ENCODE data around the gene MAPK9. TPM values are rescaled to one million over a fixed set of nuclear protein-coding genes. Genes with fewer than 3 reads are reported as not detected.
"Not testable (repeated sequence)": the region's sequence is repeated elsewhere in the genome, so short reads cannot be mapped to it uniquely, and the experiment has no call there.

The MAPK9 gene
- total and polyA plus RNA-seq, 2 experiments from 2014 or later = 17.8 to 31.3 TPM

- no peaks in the 10 kb centered on the region for H3K36me3 ChIP-seq (replicated peaks; ENCODE audit: insufficient read depth, low read depth)
- H3K27me3 ChIP-seq = peaks cover 9% of the 10 kb centered on the region
- no peak overlapping the region for H3K4me2 ChIP-seq
- H3K4me3 ChIP-seq = no peak overlapping the region
- H3K27ac ChIP-seq = no peak overlapping the region
- H4K20me1 ChIP-seq (ENCODE audit: insufficient read depth, poor library complexity, severe bottlenecking) = no peaks in the 10 kb centered on the region
- 74% methylated on average over 19 of the region's 19 CpGs for WGBS (ENCODE audit: low lambda C conversion rate, missing lambda C conversion rate)
- no peaks in the 10 kb centered on the region for H3K9me3 ChIP-seq (ENCODE audit: low read depth)
- H3K9me2 ChIP-seq (replicated peaks; ENCODE audit: insufficient read depth) = no peaks in the 10 kb centered on the region
- no peaks in the 10 kb centered on the region for H3K79me2 ChIP-seq
- H3K4me1 ChIP-seq (ENCODE audit: insufficient read depth) = peaks cover 4% of the 10 kb centered on the region
- H2AFZ ChIP-seq = no peak overlapping the region
- TF ChIP-seq EZH2phosphoT487 (IDR thresholded peaks at IDR 0.05; ENCODE audit: low read depth, severe bottlenecking, unreplicated experiment) (no peak), EZH2 (IDR thresholded peaks at IDR 0.05; ENCODE audit: borderline replicate concordance) (no peak)
- DNase-seq (ENCODE audit: low spot score) = peak; percentile 54
Measured at GRCh38 chr5:180212363-180213255, 79.3 kb downstream of the MAPK9 start.

- WGBS (ENCODE audit: low lambda C conversion rate, missing lambda C conversion rate) = 81% methylated on average over 3 of the region's 4 CpGs
- no peaks in the 10 kb centered on the region for H3K36me3 ChIP-seq (replicated peaks; ENCODE audit: insufficient read depth, low read depth)
- peaks cover 4% of the 10 kb centered on the region for H3K4me1 ChIP-seq (ENCODE audit: insufficient read depth)
- H3K4me3 ChIP-seq = no peak overlapping the region
- DNase-seq (ENCODE audit: low spot score) = no peak
- H3K79me2 ChIP-seq = no peaks in the 10 kb centered on the region
- H4K20me1 ChIP-seq (ENCODE audit: insufficient read depth, poor library complexity, severe bottlenecking) = no peaks in the 10 kb centered on the region
- no peaks in the 10 kb centered on the region for H3K9me3 ChIP-seq (ENCODE audit: low read depth)
- no peak overlapping the region for H2AFZ ChIP-seq
- H3K27me3 ChIP-seq = peaks cover 15% of the 10 kb centered on the region
- TF ChIP-seq EZH2 (IDR thresholded peaks at IDR 0.05; ENCODE audit: borderline replicate concordance) = no peak
- no peak for TF ChIP-seq EZH2phosphoT487 (IDR thresholded peaks at IDR 0.05; ENCODE audit: low read depth, severe bottlenecking, unreplicated experiment)
- TF ChIP-seq CTCF (IDR thresholded peaks at IDR 0.05; ENCODE audit: poor library complexity) = no peak
- no peak overlapping the region for H3K4me2 ChIP-seq
- H3K27ac ChIP-seq = no peak overlapping the region
- H3K9me2 ChIP-seq (replicated peaks; ENCODE audit: insufficient read depth) = no peaks in the 10 kb centered on the region
Measured at GRCh38 chr5:180211761-180212035, 80.2 kb downstream of the MAPK9 start.

GRCh38 chr5:180210961-180211760, 80.7 kb downstream of the MAPK9 start:
- H3K27me3 ChIP-seq = peaks cover 18% of the 10 kb centered on the region
- no peak overlapping the region for H2AFZ ChIP-seq
- TF ChIP-seq EZH2phosphoT487 (IDR thresholded peaks at IDR 0.05; ENCODE audit: low read depth, severe bottlenecking, unreplicated experiment) (no peak), CTCF (IDR thresholded peaks at IDR 0.05; ENCODE audit: poor library complexity) (no peak), EZH2 (IDR thresholded peaks at IDR 0.05; ENCODE audit: borderline replicate concordance) (no peak)
- H3K4me3 ChIP-seq = no peak overlapping the region
- H3K9me2 ChIP-seq (replicated peaks; ENCODE audit: insufficient read depth) = no peaks in the 10 kb centered on the region
- H3K27ac ChIP-seq = no peak overlapping the region
- no peaks in the 10 kb centered on the region for H3K9me3 ChIP-seq (ENCODE audit: low read depth)
- H3K4me2 ChIP-seq = no peak overlapping the region
- H3K36me3 ChIP-seq (replicated peaks; ENCODE audit: insufficient read depth, low read depth) = no peaks in the 10 kb centered on the region
- no peaks in the 10 kb centered on the region for H3K79me2 ChIP-seq
- no peak for DNase-seq (ENCODE audit: low spot score)
- H4K20me1 ChIP-seq (ENCODE audit: insufficient read depth, poor library complexity, severe bottlenecking) = no peaks in the 10 kb centered on the region
- H3K4me1 ChIP-seq (ENCODE audit: insufficient read depth) = peaks cover 4% of the 10 kb centered on the region
- 97% methylated on average over 16 of the region's 16 CpGs for WGBS (ENCODE audit: low lambda C conversion rate, missing lambda C conversion rate)

GRCh38 chr5:180210077-180210476, 81.8 kb downstream of the MAPK9 start:
- 95% methylated on average over 10 of the region's 12 CpGs for WGBS (ENCODE audit: low lambda C conversion rate, missing lambda C conversion rate)
- H3K4me1 ChIP-seq (ENCODE audit: insufficient read depth); H4K20me1 ChIP-seq (ENCODE audit: insufficient read depth, poor library complexity, severe bottlenecking); DNase-seq (ENCODE audit: low spot score); H3K27ac ChIP-seq; H3K9me2 ChIP-seq (replicated peaks; ENCODE audit: insufficient read depth); H3K9me3 ChIP-seq (ENCODE audit: low read depth); H3K4me2 ChIP-seq; H3K4me3 ChIP-seq; H2AFZ ChIP-seq; H3K36me3 ChIP-seq (replicated peaks; ENCODE audit: insufficient read depth, low read depth); H3K79me2 ChIP-seq: not testable (repeated sequence)
- peaks cover 18% of the 10 kb centered on the region for H3K27me3 ChIP-seq
